ENCODE measurements around the gene CDH5. TPM values are rescaled to one million over a fixed set of nuclear protein-coding genes. Genes with fewer than 3 reads are reported as not detected.

CDH5 gene
- total RNA-seq, 1 experiment from 2014 or later, result not detected

GRCh38 chr16:66437391-66437945, 71.0 kb downstream of the CDH5 start:
- CTCF ChIA-PET, result interaction anchor here (0.6 kb wide), 1 partner anchor 690 kb away, joined by 3 read pairs; no protein-coding TSS in a partner anchor
- TF ChIP-seq CTCF (IDR thresholded peaks at IDR 0.05; ENCODE audit: unreplicated experiment), result no peak

GRCh38 chr16:66438536-66438935, 72.0 kb downstream of the CDH5 start:
- Mint-ChIP-seq H3K9me3 (ENCODE audit: unreplicated experiment) (no peaks in the 10 kb centered on the region), H3K27me3 (ENCODE audit: insufficient read depth, unreplicated experiment) (no peaks in the 10 kb centered on the region), H3K27ac (ENCODE audit: low read depth, unreplicated experiment) (no peak overlapping the region), H3K36me3 (ENCODE audit: insufficient read depth, unreplicated experiment) (no peaks in the 10 kb centered on the region), H3K4me3 (ENCODE audit: unreplicated experiment) (no peak overlapping the region), H3K4me1 (ENCODE audit: insufficient read depth, unreplicated experiment) (peaks cover 6% of the 10 kb centered on the region)
- no peak for DNase-seq (ENCODE audit: unreplicated experiment)
- no TSS peak for BruUV-seq (replicated peaks)
- CTCF ChIA-PET, result no interaction called here
- intact Hi-C loops (cut with micrococcal nuclease), result no loop called here
- no peak for TF ChIP-seq CTCF (IDR thresholded peaks at IDR 0.05; ENCODE audit: unreplicated experiment)
- POLR2A ChIA-PET, result no interaction called here

More at GRCh38 chr16:66437391-66437945, 71.0 kb downstream of the CDH5 start:
- no peak overlapping the region for H3K27ac Mint-ChIP-seq (ENCODE audit: low read depth, unreplicated experiment)
- no peak for DNase-seq (ENCODE audit: unreplicated experiment)
- no peaks in the 10 kb centered on the region for H3K9me3 Mint-ChIP-seq (ENCODE audit: unreplicated experiment)
- H3K4me1 Mint-ChIP-seq (ENCODE audit: insufficient read depth, unreplicated experiment), result peaks cover 6% of the 10 kb centered on the region
- intact Hi-C loops (cut with micrococcal nuclease), result no loop called here
- H3K27me3 Mint-ChIP-seq (ENCODE audit: insufficient read depth, unreplicated experiment), result no peaks in the 10 kb centered on the region
- POLR2A ChIA-PET, result no interaction called here
- no TSS peak for BruUV-seq (replicated peaks)
- H3K36me3 Mint-ChIP-seq (ENCODE audit: insufficient read depth, unreplicated experiment), result no peaks in the 10 kb centered on the region
- H3K4me3 Mint-ChIP-seq (ENCODE audit: unreplicated experiment), result no peak overlapping the region

GRCh38 chr16:66439051-66439730, 72.7 kb downstream of the CDH5 start:
- no peak for TF ChIP-seq CTCF (IDR thresholded peaks at IDR 0.05; ENCODE audit: unreplicated experiment)
- no peak for DNase-seq (ENCODE audit: unreplicated experiment)
- ChIA-PET CTCF (no interaction called here), POLR2A (no interaction called here)
- Mint-ChIP-seq H3K36me3 (ENCODE audit: insufficient read depth, unreplicated experiment) (no peaks in the 10 kb centered on the region), H3K9me3 (ENCODE audit: unreplicated experiment) (no peaks in the 10 kb centered on the region), H3K4me3 (ENCODE audit: unreplicated experiment) (no peak overlapping the region), H3K27ac (ENCODE audit: low read depth, unreplicated experiment) (no peak overlapping the region), H3K27me3 (ENCODE audit: insufficient read depth, unreplicated experiment) (no peaks in the 10 kb centered on the region), H3K4me1 (ENCODE audit: insufficient read depth, unreplicated experiment) (peaks cover 9% of the 10 kb centered on the region)
- no TSS peak for BruUV-seq (replicated peaks)
- intact Hi-C loops (cut with micrococcal nuclease), result no loop called here

GRCh38 chr16:66440271-66440802, 73.8 kb downstream of the CDH5 start:
- Mint-ChIP-seq H3K4me1 (ENCODE audit: insufficient read depth, unreplicated experiment) (peaks cover 11% of the 10 kb centered on the region), H3K27ac (ENCODE audit: low read depth, unreplicated experiment) (no peak overlapping the region), H3K4me3 (ENCODE audit: unreplicated experiment) (no peak overlapping the region), H3K9me3 (ENCODE audit: unreplicated experiment) (no peaks in the 10 kb centered on the region), H3K27me3 (ENCODE audit: insufficient read depth, unreplicated experiment) (no peaks in the 10 kb centered on the region), H3K36me3 (ENCODE audit: insufficient read depth, unreplicated experiment) (no peaks in the 10 kb centered on the region)
- ChIA-PET POLR2A (no interaction called here), CTCF (no interaction called here)
- no peak for DNase-seq (ENCODE audit: unreplicated experiment)
- no peak for TF ChIP-seq CTCF (IDR thresholded peaks at IDR 0.05; ENCODE audit: unreplicated experiment)
- intact Hi-C loops (cut with micrococcal nuclease), result no loop called here
- BruUV-seq (replicated peaks), result no TSS peak
